ENCODE results near the gene RNF115.
"Not testable (repeated sequence)": the region's sequence is repeated elsewhere in the genome, so short reads cannot be mapped to it uniquely, and the experiment has no call there.

The RNF115 gene

DNA sequence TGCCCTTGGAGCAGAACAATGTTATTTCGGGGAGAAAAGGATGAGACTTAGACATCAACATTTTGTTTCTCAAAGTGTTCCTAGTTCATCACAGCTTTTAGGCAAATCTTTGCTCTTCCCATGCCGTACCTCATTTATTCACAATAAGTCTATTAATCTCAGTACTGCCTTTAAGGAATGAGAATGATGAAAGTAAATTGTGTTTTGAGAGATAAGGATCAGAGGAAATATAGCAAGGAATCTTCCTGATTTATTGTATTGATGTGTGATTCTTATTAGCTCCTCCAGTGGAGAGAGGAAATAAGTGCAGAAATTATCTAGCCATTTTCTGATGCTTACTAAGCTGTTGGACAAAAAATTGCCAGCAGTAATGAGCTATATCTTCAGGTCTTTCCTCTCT lies 2.1 kb upstream of the RNF115 start:
- no peak for DNase-seq

DNA sequence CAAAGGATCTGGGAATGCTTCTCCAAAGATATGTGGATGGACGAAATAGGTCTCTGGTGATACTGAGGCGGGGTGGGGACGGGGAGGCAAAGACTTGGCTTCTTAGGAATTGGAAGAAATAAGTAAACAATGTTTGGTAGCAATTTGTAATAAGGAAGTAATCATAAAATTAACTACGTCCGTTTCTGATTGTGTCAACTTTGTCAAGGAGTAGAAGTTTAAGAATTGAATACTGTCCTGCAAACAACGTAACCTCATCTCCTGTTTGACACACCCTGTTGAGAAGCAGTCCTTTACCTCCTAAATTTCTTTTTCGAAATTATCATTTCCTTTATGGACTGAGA lies 576 bp upstream of the RNF115 start:
- no peak for DNase-seq

GRCh38 chr1:145822779-145823331 lies 1.0 kb downstream of the RNF115 start:
- DNase-seq, result not testable (repeated sequence)

DNA sequence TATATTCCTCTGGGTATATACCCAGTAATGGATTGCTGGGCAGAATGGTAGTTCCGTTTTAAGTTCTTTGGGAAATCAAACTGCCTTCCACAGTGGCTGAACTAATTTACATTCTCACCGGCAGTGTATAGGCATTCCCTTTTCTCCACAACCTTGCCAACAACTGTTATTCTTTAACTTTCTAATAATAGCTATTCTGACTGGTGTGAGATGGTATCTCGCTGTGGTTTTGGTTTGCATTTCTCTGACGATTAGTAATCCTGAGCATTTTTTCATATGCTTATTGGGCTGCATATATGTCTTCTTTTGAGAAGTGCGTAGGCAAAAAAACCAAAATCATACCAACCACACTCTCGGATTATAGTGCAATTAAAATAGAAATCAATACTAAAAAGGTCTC lies 5.8 kb downstream of the RNF115 start:
- DNase-seq, result peak; percentile 16

- DNase-seq, result not testable (repeated sequence)
Observed at GRCh38 chr1:145812977-145813810, 10.7 kb downstream of the RNF115 start.

- DNase-seq, result no peak
Observed at GRCh38 chr1:145806844-145807243, 17.1 kb downstream of the RNF115 start.

DNA sequence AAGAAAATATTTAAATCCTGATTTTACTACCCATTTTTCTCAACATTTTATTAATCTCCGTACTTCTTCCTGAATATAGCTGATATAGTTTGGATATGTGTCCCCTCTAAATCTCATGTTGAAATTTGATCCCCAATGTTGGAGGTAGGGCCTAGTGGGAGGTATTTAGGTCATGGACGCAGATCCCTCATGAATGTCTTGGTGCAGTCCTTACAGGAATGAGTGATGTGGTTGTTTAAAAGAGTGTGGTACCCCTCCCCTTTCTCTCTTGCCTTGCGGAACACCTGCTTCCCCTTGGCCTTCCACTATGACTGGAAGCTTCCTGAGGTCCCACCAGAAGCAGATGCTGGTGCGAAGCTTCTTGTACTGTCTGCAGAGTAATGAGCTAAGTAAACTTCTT lies 17.5 kb downstream of the RNF115 start:
- no peak for DNase-seq

DNA sequence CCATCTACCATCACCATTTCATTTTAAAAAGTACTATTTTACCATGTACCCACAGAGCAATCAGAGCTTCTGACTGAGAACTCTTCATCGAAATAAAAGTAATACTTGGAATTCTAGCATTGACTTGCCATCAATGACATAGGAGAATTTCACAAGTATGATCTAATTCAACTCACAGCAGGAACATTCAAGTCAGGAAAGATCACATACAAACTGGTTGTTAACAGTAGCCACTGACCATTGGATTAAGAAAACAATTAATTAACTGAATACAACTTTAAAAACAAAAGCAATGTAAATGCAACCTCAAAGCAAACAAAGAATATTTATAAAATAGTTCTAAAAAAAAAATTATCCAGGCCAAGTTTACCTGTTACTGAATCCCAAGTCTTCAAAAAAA lies 18.8 kb downstream of the RNF115 start:
- no peak for DNase-seq

DNA sequence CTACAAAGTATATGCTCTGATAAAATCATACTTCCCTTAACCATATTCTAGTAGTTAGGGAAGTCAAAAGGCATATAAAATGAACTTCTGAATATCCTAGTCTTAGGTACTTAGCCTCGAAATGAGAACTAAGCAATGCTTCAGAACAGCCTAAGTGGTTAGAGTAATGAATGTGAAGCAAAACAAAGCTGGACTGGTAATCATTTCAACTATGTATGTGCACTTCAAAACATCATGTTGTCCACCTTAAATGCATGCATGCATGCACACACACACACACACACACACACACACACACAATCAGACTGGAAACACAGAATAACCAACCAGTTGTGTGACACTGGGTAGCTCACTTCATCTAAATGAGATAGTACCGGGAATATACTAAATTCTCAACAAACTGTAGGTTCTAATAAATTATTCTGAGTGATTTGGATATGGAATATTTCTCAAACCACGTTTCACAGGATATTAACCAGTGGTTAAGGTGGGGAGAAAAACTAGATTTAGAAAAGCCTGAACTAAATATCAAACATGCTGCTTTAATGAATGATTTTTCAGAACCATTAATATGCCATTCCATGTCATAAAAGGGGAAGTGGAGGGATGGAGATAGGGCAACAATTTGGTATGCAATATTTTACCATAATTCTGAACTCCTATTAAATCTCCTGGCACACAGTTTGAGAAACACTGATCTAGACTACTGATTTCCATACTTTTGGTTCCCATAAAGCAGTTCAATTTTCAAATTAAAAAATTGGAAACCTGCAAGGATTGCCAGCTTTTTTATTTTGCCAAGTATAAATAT lies 19.5 kb downstream of the RNF115 start:
- no peak for DNase-seq

- no peak for DNase-seq
Observed at GRCh38 chr1:145799806-145800205, 24.1 kb downstream of the RNF115 start.

DNA sequence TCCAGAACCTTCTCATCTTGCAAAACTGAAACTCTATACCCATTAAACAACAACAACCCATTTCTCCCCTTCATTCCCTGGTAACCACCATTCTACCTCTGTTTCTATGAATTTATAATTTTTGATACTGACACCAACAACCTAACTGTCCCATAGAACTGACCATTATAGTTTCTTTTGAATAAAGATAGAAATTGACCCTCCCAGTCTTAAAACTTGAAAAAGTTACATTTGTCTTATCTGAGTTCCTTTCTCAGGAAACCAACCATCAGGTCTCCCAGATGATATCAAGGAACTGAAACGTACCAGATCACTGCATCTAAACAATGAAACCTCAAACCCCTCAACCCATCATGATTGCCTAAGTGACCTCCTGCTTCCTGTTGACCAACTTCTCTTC lies 27.1 kb downstream of the RNF115 start:
- no peak for DNase-seq

DNA sequence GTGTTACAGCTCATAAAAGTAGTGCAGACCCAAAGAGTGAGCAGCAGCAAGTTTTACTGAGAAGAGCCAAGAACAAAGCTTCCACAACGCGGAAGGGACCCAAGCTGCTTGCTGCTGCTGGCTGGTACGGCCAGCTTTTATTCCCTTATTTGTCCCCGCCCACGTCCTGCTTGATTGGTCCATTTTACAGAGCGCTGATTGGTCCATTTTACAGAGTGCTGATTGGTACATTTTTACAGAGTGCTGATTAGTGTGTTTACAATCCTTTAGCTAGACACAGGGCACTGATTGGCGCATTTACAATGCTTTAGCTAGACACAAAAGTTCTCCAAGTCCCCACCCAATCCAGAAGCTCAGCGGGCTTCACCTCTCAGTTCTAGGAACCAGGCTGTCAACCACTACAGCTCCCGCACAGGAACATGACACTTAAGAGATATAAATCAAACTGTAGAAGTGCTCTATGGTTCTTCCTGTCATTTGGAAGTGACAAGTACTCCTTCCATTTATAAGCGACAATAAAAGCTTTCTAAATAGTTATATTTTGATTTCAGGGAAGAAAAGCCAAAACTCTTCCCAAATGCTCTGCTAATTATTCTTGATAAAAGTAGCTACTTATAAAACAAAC lies 28.5 kb downstream of the RNF115 start:
- DNase-seq, result no peak

GRCh38 chr1:145792484-145792883 lies 31.4 kb downstream of the RNF115 start:
- DNase-seq, result no peak

DNA sequence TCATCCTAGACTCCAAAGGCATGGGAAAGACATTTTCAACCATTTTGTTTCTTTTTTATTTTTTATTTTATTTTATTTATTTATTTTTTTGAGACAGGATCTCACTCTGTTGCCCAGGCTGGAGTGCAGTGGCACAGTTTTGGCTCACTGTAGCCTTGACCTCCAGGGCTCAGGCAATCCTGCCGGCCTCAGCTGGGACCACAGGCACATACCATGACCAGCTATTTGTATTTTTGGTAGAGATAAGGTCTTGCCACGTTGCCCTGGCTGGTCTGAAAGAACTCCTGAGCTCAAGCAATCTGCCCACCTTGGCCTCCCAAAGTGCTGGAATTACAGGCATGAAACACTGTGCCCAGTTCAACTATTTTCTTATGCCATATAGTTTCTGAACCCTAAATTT lies 32.0 kb downstream of the RNF115 start:
- not testable (repeated sequence) for DNase-seq

DNA sequence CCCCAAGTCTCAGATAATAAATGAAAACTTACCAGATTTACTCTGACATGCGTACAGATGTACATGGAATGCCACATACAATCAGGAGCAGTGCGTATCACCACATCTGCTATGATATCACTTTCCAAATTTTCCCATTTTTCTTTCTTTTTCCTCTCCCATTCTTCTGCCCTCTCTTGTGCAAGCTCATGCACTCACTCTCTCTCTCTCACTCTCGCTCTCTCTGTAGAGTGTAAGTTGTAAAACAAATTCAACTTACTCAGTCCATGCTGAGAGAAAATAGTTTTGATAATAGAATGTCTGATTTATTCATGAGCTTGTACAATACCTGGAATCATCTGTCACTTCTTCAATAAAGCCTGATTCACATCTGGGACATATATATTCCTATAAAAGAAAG lies 35.3 kb downstream of the RNF115 start:
- no peak for DNase-seq

GRCh38 chr1:145786271-145786670 lies 37.6 kb downstream of the RNF115 start:
- no peak for DNase-seq

DNA sequence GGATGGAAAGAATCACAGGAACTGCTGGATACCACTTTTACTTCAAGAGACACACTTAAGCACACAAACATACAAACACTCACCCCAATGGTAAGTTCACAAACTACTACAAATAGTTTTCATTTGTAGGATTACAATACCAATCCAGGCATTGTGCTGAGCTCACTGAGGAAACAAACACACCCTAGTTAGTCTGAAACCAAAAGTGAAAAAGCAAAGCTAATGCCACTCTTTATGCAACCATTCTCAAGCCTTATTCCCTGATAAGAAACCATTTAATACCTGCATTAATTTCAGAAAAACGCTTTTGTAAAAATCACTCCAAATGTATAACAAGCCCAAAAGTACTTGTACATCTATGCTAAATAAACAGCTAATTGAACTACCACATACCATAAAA lies 38.3 kb downstream of the RNF115 start:
- DNase-seq, result no peak

DNA sequence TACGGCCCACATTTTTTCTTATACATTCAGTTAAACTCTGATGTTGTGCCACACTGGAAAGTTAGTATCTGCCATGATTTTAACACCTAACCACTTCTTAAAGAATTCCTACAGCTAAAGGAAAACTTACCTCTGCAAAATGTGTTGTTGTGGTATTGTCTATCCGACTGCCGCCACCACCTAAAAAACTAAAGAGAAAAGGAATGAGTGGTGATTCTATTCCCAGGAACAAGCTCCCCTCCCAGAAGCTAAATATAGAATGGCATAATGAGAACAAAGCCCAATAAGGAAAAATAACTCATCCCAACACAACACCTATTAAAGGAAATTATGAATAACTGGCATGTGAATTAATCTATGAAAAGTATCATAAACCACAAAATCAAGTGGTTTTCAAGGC lies 39.5 kb downstream of the RNF115 start:
- DNase-seq, result no peak

GRCh38 chr1:145782272-145783099 lies 41.4 kb downstream of the RNF115 start:
- no peak for DNase-seq

DNA sequence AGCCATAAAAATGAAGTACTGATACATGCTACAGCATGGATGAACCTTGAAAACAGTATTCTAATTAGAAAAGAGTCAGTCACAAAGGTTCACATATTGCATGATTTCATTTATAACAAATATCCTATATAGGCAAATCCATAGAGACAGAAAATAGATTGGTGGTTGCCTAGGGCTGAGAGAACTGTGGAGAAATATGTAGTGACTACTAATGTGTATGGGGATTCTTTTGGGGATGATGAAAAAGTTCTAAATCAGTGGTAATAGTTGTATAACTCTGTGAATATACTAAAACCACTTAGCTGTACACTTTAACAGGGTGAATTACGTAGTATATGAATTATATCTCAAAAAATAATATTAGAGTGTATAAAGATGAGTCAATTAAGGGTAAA lies 45.8 kb downstream of the RNF115 start:
- DNase-seq, result no peak

DNA sequence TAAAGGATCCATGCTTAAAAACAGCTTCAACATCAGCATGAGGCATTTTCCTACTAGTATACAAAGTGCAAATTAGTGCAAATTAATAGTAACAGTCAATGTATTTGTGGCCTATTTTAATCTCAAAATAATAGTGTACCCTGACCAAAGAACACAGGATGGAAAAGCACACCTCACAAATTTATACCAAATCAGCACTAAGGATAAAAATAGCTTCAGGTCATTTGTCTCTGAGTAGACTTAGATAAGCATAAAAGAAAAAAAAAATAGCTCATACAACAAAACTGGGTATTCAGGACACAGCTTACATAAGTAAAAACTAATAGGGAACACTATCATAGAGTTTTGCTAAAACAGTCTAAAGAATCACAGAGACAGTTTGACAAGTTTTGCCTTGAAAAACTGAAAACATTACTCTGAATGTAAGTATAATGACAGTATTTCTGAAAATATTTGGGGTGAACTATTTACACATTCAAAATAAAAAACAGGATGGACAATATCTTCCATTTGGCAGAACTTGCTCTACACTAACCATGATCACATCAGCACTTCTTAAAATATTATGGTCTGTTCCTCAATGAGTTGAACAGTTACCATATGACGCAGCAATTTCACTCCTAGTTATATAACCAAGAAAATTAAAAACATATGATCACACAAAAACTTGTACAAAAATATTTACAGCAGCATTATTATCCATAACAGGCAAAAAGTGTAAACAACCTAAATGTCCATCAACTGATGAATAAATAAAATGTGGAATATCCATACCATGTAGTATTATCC lies 46.3 kb downstream of the RNF115 start:
- DNase-seq, result no peak

- no peak for DNase-seq
Observed at GRCh38 chr1:145773423-145773822, 50.5 kb downstream of the RNF115 start.
